SK-N-SH treated with all-trans-retinoic acid at 6 μM for 48 hours (cell line): ENCODE results near the gene OTX1.

Experiments
- ARNTL ChIP-seq: fragments of 450-650 bp; formaldehyde crosslinking; IDR thresholded peaks from 2 replicates; pipeline ENCODE4 v1.5.0; 2020; ENCODE audit warnings: low read depth, mild to moderate bottlenecking, moderate library complexity, borderline replicate concordance
- CREB5 ChIP-seq: fragments of 250-450 bp; sonication (Bioruptor Pico); IDR thresholded peaks from 2 replicates; pipeline ENCODE4 v1.5.1; 2020; ENCODE audit warnings: low read depth, mild to moderate bottlenecking, moderate library complexity
- OSR1 ChIP-seq: fragments of 250-450 bp; sonication (Bioruptor Pico); IDR thresholded peaks from 2 replicates; pipeline ENCODE4 v1.8.0; 2022; ENCODE audit warnings: moderate library complexity, mild to moderate bottlenecking, inconsistent platforms
- PATZ1 ChIP-seq: fragments of 250-450 bp; sonication (Bioruptor Pico); IDR thresholded peaks from 2 replicates; pipeline ENCODE4 v1.8.0; 2020; ENCODE audit warnings: mild to moderate bottlenecking, moderate library complexity, borderline replicate concordance
- PPARA ChIP-seq: fragments of 250-450 bp; sonication (Bioruptor Pico); IDR thresholded peaks from 2 replicates; pipeline ENCODE4 v1.5.0; 2020; ENCODE audit warnings: mild to moderate bottlenecking, borderline replicate concordance
- TCF4 ChIP-seq: fragments of 250-450 bp; sonication (Bioruptor Pico); IDR thresholded peaks from 2 replicates; pipeline ENCODE4 v1.8.0; 2021; ENCODE audit warnings: mild to moderate bottlenecking, moderate library complexity, borderline replicate concordance
- TOX ChIP-seq: fragments of 250-450 bp; sonication (Bioruptor Pico); IDR thresholded peaks from 2 replicates; pipeline ENCODE4 v1.8.0; 2021; ENCODE audit warnings: mild to moderate bottlenecking, moderate library complexity, borderline replicate concordance
- ZFP3 ChIP-seq: fragments of 250-450 bp; sonication (Bioruptor Pico); IDR thresholded peaks from 2 replicates; pipeline ENCODE4 v1.5.0; 2020; ENCODE audit warnings: mild to moderate bottlenecking, moderate library complexity
- ZFP30 ChIP-seq: fragments of 450-650 bp; formaldehyde crosslinking; IDR thresholded peaks from 2 replicates; pipeline ENCODE4 v1.5.0; 2022; ENCODE audit warnings: mild to moderate bottlenecking, moderate library complexity

- TF ChIP-seq ZFP3 (CRISPR knock-in tag) (no peak), TOX (CRISPR knock-in tag) (no peak), PATZ1 (CRISPR knock-in tag) (no peak), ARNTL (CRISPR knock-in tag) (no peak), PPARA (no peak), TCF4 (CRISPR knock-in tag) (no peak), CREB5 (CRISPR knock-in tag) (no peak), OSR1 (CRISPR knock-in tag) (no peak), ZFP30 (CRISPR knock-in tag) (no peak)
Measured at GRCh38 chr2:63052411-63053080, 1.9 kb downstream of the OTX1 start.
